GM19438 (cell line): ENCODE data around the gene COL6A3.
A peak's percentile ranks its signal among the peaks of the same experiment; 100 is the strongest.

Experiments used
- ATAC-seq: cut with Tn5 transposase; IDR thresholded peaks from one replicate; pipeline ENCODE4 v1.9.1; 2021; ENCODE audit warnings: low read depth; ENCODE audit not compliant: unreplicated experiment

COL6A3 gene

GRCh38 chr2:237441605-237442274 is 27.8 kb upstream of the COL6A3 start:
- no peak for ATAC-seq

- ATAC-seq: no peak
Observed at GRCh38 chr2:237440819-237441281, 26.9 kb upstream of the COL6A3 start.

GRCh38 chr2:237438080-237438940 is 24.3 kb upstream of the COL6A3 start:
- no peak for ATAC-seq

GRCh38 chr2:237437566-237437965 is 23.6 kb upstream of the COL6A3 start:
- ATAC-seq: no peak

DNA sequence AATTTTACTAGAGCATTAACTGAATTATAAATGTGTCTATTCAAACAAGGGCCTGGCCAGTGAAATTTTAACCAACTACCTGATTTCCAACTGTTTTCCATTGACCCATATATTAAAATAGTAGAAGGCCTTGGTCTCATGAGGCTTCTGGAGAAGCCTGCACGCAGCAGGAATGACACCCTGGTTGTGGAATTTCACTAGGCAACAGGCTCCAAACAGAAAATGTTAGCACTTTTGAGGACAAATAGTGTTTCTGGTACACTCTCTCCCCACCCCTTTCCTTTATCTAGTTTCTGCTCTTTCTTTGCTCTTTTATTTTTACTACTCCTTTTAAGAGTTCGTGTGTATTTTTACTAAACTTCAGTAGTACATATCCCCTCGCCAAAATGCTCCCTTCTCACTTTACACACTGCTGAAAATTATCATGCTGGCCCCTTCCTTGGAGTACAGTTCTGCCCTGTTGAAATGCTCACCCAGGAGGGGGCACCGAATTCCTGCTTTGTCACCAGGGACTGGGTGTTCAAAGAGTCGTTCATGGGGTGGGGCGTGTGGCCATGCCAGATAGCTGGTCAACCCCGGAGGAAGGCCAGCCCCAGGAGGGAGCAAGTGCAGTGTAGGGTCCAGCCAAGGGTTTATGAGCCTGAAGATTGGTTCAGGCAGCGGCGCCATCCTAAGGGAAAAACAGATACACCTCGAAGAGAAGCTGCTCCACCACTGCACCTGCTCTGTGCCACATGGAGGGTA is 22.1 kb upstream of the COL6A3 start:
- no peak for ATAC-seq

- ATAC-seq: peak; percentile 74
Observed at GRCh38 chr2:237434866-237435311, 20.9 kb upstream of the COL6A3 start.

DNA sequence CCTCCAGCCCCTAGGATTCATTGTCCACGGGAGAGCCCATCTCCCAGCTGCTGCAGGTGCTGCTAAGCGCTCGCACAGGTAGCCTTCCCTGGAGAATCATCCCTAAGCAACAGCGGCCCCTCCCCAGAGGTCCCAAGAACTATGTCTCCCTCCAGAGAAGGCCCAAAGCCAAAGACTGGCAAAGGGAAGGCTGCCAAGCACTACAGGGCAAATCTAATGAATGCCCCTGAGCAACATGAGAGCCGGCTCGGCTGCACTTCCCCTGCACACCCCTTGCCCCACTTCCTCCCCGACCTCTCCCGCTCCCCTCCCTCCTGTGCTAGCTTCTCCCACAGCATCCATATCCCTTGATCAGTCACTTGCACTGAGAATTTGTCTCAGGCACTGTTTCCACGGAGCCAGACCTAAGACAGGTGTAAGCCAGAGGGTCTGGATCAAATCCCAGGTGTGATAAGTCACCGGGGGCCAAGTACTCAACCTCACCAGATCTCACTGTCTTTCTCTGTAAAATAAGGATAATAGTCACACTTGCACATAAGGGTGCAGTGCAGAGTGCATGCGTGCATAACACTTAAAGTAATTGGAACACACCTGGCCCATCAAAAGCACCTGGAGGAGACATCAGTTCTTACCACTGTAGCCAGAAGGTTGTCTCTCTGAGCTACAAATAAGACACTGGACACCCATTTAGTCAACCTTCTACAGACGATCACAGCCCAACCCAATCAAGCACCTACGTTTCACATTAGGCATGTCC is 20.1 kb upstream of the COL6A3 start:
- no peak for ATAC-seq

DNA sequence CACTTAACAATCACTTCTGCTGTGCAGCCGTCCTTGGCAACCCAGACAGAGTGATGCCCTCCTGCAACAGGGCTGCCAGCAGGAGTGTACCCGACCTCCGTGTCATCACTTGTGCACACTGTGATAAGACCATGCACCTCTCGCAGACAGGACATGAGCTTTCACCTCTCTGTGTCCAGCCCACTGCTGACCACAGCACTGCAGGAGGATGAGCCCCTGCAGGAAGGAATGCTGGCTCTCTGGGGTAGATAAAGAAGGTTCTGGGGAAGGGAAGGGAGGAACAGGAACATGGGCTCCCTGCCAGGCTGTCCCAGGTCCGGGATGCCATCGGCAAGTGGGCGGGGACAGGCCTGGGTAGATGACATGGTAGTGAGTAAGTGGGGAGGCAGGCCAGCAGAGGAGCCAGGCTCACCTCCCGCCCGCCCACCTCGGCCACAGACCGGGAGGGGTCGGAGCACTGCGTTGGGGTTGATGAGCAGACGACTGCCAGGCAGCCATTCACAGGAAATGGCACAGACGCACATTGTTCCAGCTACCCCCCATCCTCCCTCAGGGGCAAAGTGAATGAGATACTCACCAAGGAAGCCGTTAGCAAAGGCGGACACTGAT is 18.6 kb upstream of the COL6A3 start:
- no peak for ATAC-seq

DNA sequence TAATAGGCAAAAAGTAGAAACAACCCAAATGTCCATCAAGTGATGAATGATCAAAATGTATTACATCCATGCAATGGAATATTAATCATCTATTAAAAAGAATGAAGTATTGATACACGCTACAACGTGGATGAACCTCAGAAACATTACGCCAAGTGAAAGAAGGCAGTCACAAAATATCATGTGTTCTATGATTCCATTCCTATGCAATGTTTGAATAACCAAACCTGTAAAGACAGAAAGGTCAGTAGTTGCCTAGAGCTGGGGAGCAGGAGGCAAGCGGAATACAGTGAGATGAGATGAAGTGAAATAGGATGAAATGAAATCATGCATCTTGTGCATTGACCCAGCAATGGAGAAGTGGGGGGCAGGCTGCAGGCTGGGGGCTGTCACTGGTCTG is 17.9 kb upstream of the COL6A3 start:
- no peak for ATAC-seq

GRCh38 chr2:237431372-237431771 is 17.4 kb upstream of the COL6A3 start:
- no peak for ATAC-seq

DNA sequence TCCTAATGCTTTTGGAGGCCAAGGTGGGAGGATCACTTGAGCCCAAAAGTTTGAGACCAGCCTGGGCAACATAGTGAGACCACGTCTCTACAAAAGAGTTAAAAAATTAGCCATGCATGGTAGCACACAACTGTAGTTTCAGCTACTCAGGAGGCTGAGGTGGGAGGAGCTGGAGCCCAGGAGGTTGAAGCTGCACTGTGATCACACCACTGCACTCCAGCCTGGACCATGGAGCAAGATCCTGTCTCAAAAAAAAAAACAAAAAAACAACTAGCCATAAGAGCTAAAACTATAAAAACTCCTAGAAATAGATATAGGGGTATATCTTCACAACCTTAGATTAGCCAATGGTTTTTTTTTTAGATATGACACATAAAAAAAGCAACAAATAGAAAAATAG is 16.9 kb upstream of the COL6A3 start:
- no peak for ATAC-seq

DNA sequence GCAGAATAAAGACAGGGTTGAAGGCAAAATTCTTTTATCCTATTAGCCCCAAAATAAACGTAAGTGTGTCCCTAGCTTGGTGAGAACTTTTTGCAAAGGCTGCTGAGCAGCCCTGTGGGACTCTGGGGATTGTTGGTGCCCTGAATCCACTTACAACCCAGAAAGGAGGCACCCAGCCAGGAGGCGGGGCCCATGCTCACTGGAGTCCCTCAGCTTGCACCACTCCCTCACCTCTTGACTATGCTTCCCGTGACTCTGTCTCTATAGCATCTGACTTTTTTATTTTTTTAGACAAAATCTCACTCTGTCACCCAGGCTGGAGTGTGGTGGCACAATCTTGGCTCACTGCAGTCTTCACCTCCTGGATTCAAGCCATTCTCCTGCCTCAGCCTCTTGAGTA is 15.8 kb upstream of the COL6A3 start:
- no peak for ATAC-seq

DNA sequence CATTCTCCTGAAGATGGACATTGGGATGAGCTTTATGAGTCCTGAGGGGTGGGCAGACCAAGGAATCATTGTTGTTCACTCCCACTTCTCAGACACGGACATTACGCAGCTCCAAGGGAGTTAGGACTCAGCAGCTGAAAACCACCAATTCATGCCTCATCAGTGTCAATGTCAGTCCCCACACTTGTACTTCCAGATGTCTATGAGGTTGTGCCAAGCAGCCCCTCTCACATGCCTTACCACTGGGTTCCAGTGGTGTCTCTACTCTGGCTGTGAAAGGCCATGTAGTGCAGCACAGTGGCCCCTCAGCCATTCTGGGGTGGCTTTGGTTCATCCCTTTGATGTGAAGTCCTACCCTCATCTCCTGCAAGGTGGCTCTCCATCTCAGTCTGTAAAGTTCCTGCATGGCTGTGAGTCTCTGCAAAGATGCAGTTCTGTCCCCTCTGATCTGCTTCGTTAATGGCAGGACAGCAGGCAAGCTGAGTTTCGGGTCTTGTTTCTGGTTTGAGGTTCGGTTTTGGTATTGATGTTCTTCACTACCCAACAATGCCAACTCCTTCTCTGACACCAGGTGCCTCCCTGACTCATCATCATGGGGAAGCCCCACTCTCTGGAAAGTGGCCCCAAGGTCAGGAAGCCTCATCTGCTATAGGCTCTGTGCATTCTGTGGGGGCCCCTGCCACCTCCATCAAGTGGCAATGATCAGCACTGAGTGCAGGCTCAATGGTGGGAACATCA is 14.0 kb upstream of the COL6A3 start:
- ATAC-seq: no peak

DNA sequence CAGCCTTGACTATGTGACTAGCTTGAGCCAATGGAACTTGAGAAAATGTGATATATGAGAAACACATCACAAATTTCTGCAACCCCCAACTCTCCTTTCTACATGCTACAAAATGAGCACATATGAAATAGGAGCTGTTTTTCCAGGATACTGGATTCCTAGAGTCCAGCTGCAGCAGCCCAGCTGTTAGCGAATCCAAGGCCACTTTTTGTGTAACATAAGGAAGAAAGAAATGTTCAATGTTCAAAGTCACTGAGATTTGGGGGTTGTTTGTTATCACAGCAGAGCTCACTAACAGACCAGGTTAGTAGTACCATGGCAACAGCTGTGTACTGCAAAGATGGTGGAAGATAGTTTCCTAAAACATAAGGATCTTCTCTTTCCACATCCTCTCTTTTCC is 12.6 kb upstream of the COL6A3 start:
- no peak for ATAC-seq

DNA sequence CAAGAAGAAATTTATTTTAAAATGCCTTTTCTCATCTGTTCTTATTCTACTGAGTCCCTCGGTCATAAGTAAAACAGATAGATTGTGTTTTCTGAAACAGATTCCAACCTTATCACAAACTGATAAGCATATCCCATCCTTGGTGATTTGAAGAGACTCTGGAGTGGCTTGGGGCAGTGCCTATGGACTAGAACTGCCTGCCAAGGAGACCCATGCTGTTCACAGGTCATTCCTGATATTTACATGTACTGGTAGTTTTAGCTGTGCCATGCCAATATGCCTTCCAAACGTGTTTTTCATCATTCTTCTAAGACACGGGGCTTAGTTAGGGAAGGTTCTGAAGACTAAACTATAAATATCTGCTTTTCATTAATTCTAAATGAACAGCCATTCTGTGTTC is 11.4 kb upstream of the COL6A3 start:
- ATAC-seq: no peak

DNA sequence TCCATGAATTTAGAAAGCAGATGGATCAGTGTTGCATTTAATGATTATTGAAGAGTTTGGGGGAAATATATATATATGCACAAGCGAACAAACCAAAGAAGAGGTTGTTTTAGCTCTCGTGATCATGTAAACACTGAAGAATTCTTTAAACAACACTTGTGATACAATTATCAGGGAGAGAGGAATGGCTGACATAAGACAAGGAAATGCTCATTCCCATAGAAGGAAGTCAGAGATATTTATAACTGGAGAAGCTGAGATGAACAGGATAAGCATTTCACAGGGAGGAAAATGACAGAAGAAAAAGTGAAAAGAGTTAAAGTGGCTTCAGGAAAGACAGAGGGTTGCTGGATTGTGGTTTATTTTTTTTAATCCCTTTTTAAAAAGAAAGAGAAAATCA is 10.6 kb upstream of the COL6A3 start:
- ATAC-seq: no peak

DNA sequence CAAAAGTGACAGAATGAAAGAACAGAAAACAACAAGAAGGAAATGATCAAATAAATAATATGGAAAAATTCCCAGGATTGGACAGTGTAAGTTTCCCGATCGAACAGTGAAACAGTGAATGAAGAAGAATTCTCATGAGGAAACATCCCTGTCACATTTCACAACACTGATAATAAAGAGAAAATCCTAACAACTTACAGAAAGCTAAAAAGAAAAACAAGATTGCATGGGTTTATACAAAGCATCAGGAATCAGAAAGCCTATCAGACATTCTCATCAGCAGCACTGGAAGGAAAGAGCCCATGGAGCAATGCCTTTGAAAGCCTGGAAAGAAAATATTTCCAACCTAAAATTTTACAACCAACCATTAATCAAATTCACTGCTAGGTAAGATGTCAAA is 9.9 kb upstream of the COL6A3 start:
- no peak for ATAC-seq

- no peak for ATAC-seq
Observed at GRCh38 chr2:237422309-237422708, 8.3 kb upstream of the COL6A3 start.

GRCh38 chr2:237421542-237422116 is 7.7 kb upstream of the COL6A3 start:
- no peak for ATAC-seq
